ENCODE measurements around the gene RPS29. TPM values are rescaled to one million over a fixed set of nuclear protein-coding genes. Genes with fewer than 3 reads are reported as not detected.

Gene RPS29
- total and polyA plus RNA-seq, 2 of the 13 experiments (the other 11 are each of a cell fraction or from before 2014, with no cell fraction given), result 4,303 to 8,215 TPM

DNA sequence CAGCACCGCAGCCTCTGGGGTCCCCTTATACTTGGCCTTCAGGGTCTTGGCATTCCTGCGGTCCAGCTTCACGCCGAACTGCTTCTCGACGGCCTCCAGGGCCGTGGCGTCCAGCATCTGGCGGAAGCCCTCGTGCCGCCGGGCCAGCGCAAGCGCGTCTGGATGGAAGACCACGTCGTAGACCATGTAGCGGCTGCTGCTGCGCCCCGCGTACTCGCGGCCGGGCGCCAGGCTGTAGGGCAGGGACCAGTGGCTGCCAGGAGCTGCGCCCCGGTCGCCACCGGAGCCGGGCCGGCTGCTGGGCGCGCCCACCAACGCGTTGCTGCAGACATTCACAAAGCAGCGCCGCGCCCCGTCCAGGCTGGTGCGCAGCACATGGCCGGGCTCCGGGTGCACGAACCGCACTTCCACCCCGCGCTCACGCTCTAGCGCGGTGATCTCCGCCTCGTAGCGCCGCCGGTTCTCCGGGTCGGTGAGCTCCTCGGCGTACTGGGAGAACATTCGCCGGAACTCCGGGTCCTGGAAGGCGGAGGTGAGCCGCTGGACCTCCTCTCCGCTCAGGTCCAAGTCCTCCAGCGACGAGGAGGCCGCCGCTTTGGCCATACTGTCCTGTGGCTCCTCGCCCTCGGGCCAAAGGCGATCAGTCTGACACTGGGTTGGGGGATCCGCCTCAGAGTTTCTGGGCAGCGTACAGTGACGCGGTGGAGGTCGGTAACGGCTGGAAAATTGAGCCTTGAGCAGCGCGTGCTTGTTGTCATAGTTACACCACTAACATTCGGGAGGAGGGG lies 48.6 kb upstream of the RPS29 start, which contains the start of gene DNAAF2 (continued):
- no peak for TF ChIP-seq SNAPC4 (CRISPR knock-in tag; IDR thresholded peaks at IDR 0.05)
- TF ChIP-seq ZNF143 (CRISPR knock-in tag; IDR thresholded peaks at IDR 0.05), result peak; percentile 76
- no peak for TF ChIP-seq CENPX (CRISPR knock-in tag; IDR thresholded peaks at IDR 0.05)
- TF ChIP-seq ZNF720 (CRISPR knock-in tag; IDR thresholded peaks at IDR 0.05), result no peak
- TF ChIP-seq, protein P1, sequence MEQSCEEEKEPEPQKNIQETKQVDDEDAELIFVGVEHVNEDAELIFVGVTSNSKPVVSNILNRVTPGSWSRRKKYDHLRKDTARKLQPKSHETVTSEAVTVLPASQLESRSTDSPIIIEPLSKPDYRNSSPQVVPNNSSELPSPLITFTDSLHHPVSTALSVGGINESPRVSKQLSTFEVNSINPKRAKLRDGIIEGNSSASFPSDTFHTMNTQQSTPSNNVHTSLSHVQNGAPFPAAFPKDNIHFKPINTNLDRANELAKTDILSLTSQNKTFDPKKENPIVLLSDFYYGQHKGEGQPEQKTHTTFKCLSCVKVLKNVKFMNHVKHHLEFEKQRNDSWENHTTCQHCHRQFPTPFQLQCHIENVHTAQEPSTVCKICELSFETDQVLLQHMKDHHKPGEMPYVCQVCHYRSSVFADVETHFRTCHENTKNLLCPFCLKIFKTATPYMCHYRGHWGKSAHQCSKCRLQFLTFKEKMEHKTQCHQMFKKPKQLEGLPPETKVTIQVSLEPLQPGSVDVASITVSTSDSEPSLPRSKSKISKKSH (CRISPR knock-in tag; IDR thresholded peaks at IDR 0.05; ENCODE audit: borderline replicate concordance), result peak; percentile 41; the same call in 1 of the 2 replicates
- no peak for TF ChIP-seq ZNF547 (CRISPR knock-in tag; IDR thresholded peaks at IDR 0.05)
- no peak for TF ChIP-seq ERF (CRISPR knock-in tag; IDR thresholded peaks at IDR 0.05)
- no peak for TF ChIP-seq MAF1 (CRISPR knock-in tag; IDR thresholded peaks at IDR 0.05; ENCODE audit: borderline replicate concordance)
- peak; percentile 89 for TF ChIP-seq AGO2 (optimal IDR thresholded peaks at IDR 0.05; ENCODE audit: low read depth, low read length)
- TF ChIP-seq DNMT1 (CRISPR knock-in tag; IDR thresholded peaks at IDR 0.05), result 0 out of 2 replicates have a peak, but pooled peaks have one; percentile 10
- no peak; the same call in none of the 2 replicates for TF ChIP-seq ATF7-NPFF (CRISPR knock-in tag; IDR thresholded peaks at IDR 0.05; ENCODE audit: low read depth)
- TF ChIP-seq GMEB2 (CRISPR knock-in tag; IDR thresholded peaks at IDR 0.05; ENCODE audit: low read depth), result no peak
- TF ChIP-seq, protein P2, sequence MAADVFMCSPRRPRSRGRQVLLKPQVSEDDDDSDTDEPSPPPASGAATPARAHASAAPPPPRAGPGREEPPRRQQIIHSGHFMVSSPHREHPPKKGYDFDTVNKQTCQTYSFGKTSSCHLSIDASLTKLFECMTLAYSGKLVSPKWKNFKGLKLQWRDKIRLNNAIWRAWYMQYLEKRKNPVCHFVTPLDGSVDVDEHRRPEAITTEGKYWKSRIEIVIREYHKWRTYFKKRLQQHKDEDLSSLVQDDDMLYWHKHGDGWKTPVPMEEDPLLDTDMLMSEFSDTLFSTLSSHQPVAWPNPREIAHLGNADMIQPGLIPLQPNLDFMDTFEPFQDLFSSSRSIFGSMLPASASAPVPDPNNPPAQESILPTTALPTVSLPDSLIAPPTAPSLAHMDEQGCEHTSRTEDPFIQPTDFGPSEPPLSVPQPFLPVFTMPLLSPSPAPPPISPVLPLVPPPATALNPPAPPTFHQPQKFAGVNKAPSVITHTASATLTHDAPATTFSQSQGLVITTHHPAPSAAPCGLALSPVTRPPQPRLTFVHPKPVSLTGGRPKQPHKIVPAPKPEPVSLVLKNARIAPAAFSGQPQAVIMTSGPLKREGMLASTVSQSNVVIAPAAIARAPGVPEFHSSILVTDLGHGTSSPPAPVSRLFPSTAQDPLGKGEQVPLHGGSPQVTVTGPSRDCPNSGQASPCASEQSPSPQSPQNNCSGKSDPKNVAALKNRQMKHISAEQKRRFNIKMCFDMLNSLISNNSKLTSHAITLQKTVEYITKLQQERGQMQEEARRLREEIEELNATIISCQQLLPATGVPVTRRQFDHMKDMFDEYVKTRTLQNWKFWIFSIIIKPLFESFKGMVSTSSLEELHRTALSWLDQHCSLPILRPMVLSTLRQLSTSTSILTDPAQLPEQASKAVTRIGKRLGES (CRISPR knock-in tag; IDR thresholded peaks at IDR 0.05; ENCODE audit: borderline replicate concordance), result no peak
- TF ChIP-seq ZNF253 (CRISPR knock-in tag; IDR thresholded peaks at IDR 0.05; ENCODE audit: borderline replicate concordance), result peak; percentile 57; the same call in 1 of the 2 replicates
- TF ChIP-seq RBAK (CRISPR knock-in tag; IDR thresholded peaks at IDR 0.05), result no peak
- TF ChIP-seq ZNF207 (IDR thresholded peaks at IDR 0.05; ENCODE audit: borderline replicate concordance), result no peak
- no peak for TF ChIP-seq NFYB (CRISPR knock-in tag; IDR thresholded peaks at IDR 0.05)
- TF ChIP-seq STAG1 (CRISPR knock-in tag; IDR thresholded peaks at IDR 0.05), result no peak; the same call in 1 of the 2 replicates
- TF ChIP-seq MATR3 (CRISPR knock-in tag; IDR thresholded peaks at IDR 0.05), result no peak
